Measurements from ENCODE around the gene FAM177B.

FAM177B gene

DNA sequence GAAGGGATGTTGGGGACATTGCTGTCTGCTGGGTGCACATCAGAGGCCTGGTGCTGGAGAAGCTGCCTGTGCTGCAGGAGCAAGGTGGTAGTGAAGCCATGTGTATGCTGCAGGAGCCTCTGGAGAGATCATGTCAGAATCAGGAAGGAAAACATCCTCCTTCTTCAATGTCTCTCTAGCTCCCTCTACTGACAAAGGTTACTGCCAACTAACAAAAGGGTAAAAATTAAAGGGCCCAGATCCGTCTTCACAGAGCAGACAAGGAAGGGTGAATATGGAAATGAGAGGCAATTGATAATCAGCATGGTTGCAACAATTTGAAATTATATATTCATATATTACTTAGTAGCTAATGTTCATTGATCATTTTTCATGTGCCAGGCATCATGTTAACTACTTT is 32.2 kb downstream of the FAM177B start:
- Histone ChIP-seq H3K27me3 (ENCODE audit: insufficient read depth, low read length, poor library complexity, severe bottlenecking) (no peaks in the 10 kb centered on the region), H3F3A (ENCODE audit: low read depth) (no peaks in the 10 kb centered on the region), H3K4me3 (ENCODE audit: low read length, poor library complexity, severe bottlenecking) (no peak overlapping the region), H3K9ac (ENCODE audit: low read depth, low read length, poor library complexity, severe bottlenecking) (no peak overlapping the region), H3K4me2 (ENCODE audit: low read depth, low read length, poor library complexity, severe bottlenecking) (no peak overlapping the region), H3K9me3 (ENCODE audit: insufficient read depth, low read depth, low read length) (peaks cover 13% of the 10 kb centered on the region), H3K9me2 (replicated peaks; ENCODE audit: low read depth, low read length) (no peaks in the 10 kb centered on the region), H3K4me1 (ENCODE audit: insufficient read depth, low read length, poor library complexity, severe bottlenecking) (no peaks in the 10 kb centered on the region), H4K20me1 (ENCODE audit: insufficient read depth, low read length, poor library complexity, severe bottlenecking) (no peaks in the 10 kb centered on the region), H3K36me3 (ENCODE audit: insufficient read depth, low read length) (no peaks in the 10 kb centered on the region), H3K79me2 (ENCODE audit: insufficient read depth, low read length) (no peaks in the 10 kb centered on the region), H2AFZ (ENCODE audit: low read length) (no peak overlapping the region)
- TF ChIP-seq, protein P1, sequence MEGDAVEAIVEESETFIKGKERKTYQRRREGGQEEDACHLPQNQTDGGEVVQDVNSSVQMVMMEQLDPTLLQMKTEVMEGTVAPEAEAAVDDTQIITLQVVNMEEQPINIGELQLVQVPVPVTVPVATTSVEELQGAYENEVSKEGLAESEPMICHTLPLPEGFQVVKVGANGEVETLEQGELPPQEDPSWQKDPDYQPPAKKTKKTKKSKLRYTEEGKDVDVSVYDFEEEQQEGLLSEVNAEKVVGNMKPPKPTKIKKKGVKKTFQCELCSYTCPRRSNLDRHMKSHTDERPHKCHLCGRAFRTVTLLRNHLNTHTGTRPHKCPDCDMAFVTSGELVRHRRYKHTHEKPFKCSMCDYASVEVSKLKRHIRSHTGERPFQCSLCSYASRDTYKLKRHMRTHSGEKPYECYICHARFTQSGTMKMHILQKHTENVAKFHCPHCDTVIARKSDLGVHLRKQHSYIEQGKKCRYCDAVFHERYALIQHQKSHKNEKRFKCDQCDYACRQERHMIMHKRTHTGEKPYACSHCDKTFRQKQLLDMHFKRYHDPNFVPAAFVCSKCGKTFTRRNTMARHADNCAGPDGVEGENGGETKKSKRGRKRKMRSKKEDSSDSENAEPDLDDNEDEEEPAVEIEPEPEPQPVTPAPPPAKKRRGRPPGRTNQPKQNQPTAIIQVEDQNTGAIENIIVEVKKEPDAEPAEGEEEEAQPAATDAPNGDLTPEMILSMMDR (conservative IDR thresholded peaks at IDR 0.05; ENCODE audit: low read length), result peak; percentile 43
- TF ChIP-seq EZH2phosphoT487 (IDR thresholded peaks at IDR 0.05; ENCODE audit: borderline replicate concordance), result no peak

DNA sequence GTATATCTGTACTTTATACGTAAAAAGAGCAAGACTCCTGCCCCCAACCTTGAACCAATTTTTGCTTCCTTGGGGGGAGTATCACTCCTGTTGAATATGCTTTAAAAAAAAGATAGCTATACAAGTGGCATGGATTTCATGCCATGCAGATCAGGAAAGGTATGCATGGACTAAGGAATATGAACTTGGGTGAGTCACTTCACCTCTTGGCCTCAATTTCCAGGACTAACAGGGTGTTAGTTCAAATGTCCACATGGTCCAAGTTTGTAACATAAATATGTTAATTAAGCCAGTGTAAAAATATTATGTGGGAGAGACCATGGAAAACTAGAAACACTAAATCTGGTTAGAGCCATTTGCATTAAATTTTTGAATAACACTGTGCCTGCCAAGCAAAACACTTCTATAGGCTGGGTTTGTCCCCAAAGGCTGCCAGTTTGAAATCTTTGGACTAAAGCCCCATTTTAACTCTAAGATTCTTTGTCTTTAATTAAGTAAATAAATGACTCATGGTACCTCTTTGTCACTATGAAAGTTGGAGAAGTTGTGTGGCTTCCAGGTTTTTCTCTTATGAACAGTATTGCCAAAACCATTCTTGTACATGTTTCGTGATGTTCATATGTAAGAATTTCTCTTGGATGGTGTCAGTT is 33.1 kb downstream of the FAM177B start:
- Histone ChIP-seq H3F3A (ENCODE audit: low read depth) (no peaks in the 10 kb centered on the region), H3K4me3 (ENCODE audit: low read length, poor library complexity, severe bottlenecking) (no peak overlapping the region), H3K9me2 (replicated peaks; ENCODE audit: low read depth, low read length) (no peaks in the 10 kb centered on the region), H2AFZ (ENCODE audit: low read length) (no peak overlapping the region), H3K36me3 (ENCODE audit: insufficient read depth, low read length) (no peaks in the 10 kb centered on the region), H4K20me1 (ENCODE audit: insufficient read depth, low read length, poor library complexity, severe bottlenecking) (no peaks in the 10 kb centered on the region), H3K79me2 (ENCODE audit: insufficient read depth, low read length) (no peaks in the 10 kb centered on the region), H3K9ac (ENCODE audit: low read depth, low read length, poor library complexity, severe bottlenecking) (no peak overlapping the region), H3K27me3 (ENCODE audit: insufficient read depth, low read length, poor library complexity, severe bottlenecking) (no peaks in the 10 kb centered on the region), H3K4me1 (ENCODE audit: insufficient read depth, low read length, poor library complexity, severe bottlenecking) (no peaks in the 10 kb centered on the region), H3K4me2 (ENCODE audit: low read depth, low read length, poor library complexity, severe bottlenecking) (no peak overlapping the region), H3K9me3 (ENCODE audit: insufficient read depth, low read depth, low read length) (peaks cover 13% of the 10 kb centered on the region)
- TF ChIP-seq, protein P1 (conservative IDR thresholded peaks at IDR 0.05; ENCODE audit: low read length), result no peak
- TF ChIP-seq EZH2phosphoT487 (IDR thresholded peaks at IDR 0.05; ENCODE audit: borderline replicate concordance), result no peak

DNA sequence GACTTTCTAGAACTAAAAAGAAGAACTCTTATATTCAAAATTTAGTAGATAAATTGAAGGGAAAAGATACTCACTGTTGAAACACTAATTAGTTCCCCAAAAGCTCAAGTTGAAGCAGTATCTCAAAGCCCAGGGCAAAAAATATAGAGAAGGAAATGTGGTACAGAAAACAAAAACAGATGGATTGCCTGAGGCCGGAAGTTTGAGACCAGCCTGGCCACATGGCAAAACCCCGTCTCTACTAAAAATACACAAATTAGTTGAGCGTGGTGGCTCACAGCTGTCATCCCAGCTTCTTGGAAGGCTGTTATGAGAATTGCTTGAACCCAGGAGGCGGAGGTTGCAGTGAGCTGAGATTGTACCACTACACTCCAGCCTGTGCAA is 36.0 kb downstream of the FAM177B start:
- Histone ChIP-seq H3K9me2 (replicated peaks; ENCODE audit: low read depth, low read length) (no peaks in the 10 kb centered on the region), H3K27me3 (ENCODE audit: insufficient read depth, low read length, poor library complexity, severe bottlenecking) (no peaks in the 10 kb centered on the region), H3K9ac (ENCODE audit: low read depth, low read length, poor library complexity, severe bottlenecking) (peak overlapping the region; percentile 34), H3K9me3 (ENCODE audit: insufficient read depth, low read depth, low read length) (peaks cover 13% of the 10 kb centered on the region), H2AFZ (ENCODE audit: low read length) (peak overlapping the region; percentile 51), H3K4me1 (ENCODE audit: insufficient read depth, low read length, poor library complexity, severe bottlenecking) (no peaks in the 10 kb centered on the region), H4K20me1 (ENCODE audit: insufficient read depth, low read length, poor library complexity, severe bottlenecking) (no peaks in the 10 kb centered on the region), H3K79me2 (ENCODE audit: insufficient read depth, low read length) (no peaks in the 10 kb centered on the region), H3K4me3 (ENCODE audit: low read length, poor library complexity, severe bottlenecking) (peak overlapping the region; percentile 57), H3F3A (ENCODE audit: low read depth) (no peaks in the 10 kb centered on the region), H3K4me2 (ENCODE audit: low read depth, low read length, poor library complexity, severe bottlenecking) (peak overlapping the region; percentile 60), H3K36me3 (ENCODE audit: insufficient read depth, low read length) (no peaks in the 10 kb centered on the region)
- TF ChIP-seq EZH2phosphoT487 (IDR thresholded peaks at IDR 0.05; ENCODE audit: borderline replicate concordance), result no peak
- TF ChIP-seq, protein P1 (conservative IDR thresholded peaks at IDR 0.05; ENCODE audit: low read length), result no peak
